ENCODE measurements around the gene DLG5. TPM values are rescaled to one million over a fixed set of nuclear protein-coding genes. Genes with fewer than 3 reads are reported as not detected.

Gene DLG5
- total and polyA plus RNA-seq, 10 of the 15 experiments (the other 5 are each of a cell fraction or from before 2014, with no cell fraction given): 0.18 to 6.6 (median 2.7) TPM

DNA sequence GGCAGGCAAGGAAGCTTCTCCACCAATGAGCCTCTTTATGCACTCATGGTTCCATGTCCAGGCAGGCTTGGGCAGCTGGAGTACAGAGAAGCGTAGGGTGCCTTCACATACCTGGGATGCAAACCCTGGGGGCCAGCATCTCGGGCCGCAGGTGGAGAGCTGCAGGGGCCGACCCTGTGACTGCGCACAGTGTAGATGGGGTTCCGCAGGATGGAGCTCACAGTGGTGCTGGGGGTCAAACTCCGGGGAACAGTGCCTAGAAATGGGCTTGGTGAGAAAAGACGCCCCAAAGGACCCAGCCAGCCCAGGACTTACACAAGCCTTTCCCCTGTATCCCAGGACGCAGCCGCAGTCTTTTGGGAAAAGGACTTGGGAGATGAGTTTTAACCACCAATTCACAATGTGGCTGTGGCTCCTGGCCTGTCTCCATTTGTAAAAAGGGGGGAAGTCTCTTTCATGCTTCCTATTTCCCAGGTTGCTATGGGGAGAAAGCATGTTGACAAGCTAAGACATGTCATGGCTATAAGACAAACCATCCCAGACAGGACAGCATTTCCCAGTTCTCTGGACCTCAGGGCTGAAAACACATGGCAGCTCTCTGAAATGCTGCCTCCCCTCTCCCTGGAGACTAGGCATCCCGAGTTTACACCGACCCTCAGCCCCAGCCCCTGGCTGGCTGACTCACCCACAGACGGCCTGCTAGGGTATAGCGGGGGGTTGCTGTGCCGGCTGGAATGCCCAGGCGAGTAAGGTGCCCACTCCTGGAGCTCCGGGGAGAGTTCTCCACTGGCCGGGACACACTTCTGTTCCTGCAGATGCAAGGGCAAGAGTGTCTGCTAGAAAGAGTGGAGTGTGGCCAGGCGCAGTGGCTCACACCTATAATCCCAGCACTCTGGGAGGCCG lies 107.1 kb downstream of the DLG5 start:
- FAIRE-seq (no peak), ATAC-seq (no peak), DNase-seq (ENCODE audit: low read depth, low spot score) (no peak)
- H3K36me3 ChIP-seq (ENCODE audit: control insufficient read depth in 2 of 2, insufficient read depth in 2 of 2, low read length in 1 of 2): peaks cover 0 to 4% of the 10 kb centered on the region in 2 experiments; a peak in 2 of 4 replicates
- no peak overlapping the region for H2AFZ ChIP-seq (ENCODE audit: control insufficient read depth, low read depth, low read length)
- ChIA-PET POLR2A (no interaction called here), SMC1A (ENCODE audit: uncharacterized antibody, unreplicated experiment) (interaction anchor here (0.9 to 1.6 kb wide), 2 partner anchors 10 to 17 kb away, joined by 3 to 5 read pairs; no protein-coding TSS in a partner anchor), CTCF (interaction anchor here (0.7 to 2.1 kb wide), 2 partner anchors 18 to 428 kb away, joined by 3 to 6 read pairs; no protein-coding TSS in a partner anchor), RAD21 (ENCODE audit: unreplicated experiment) (no interaction called here)
- H3K79me2 ChIP-seq (ENCODE audit: control insufficient read depth, insufficient read depth, low read length): no peaks in the 10 kb centered on the region
- intact Hi-C loops (cut with micrococcal nuclease; ENCODE audit: unreplicated experiment) (no loop called here), in situ Hi-C loops (cut with MboI) (no loop called here)
- no peaks in the 10 kb centered on the region for H4K20me1 ChIP-seq (ENCODE audit: control insufficient read depth, insufficient read depth)
- WGBS (ENCODE audit: insufficient coverage, insufficient replicate concordance, low lambda C conversion rate, missing lambda C conversion rate): 84% methylated on average over 20 of the region's 20 CpGs
- BruUV-seq (replicated peaks): no TSS peak
- no peaks in the 10 kb centered on the region for H3K27me3 ChIP-seq (replicated peaks in 1 of 2; ENCODE audit: control insufficient read depth in 2 of 2, insufficient read depth in 2 of 2, low read length in 1 of 2)
- no peaks in the 10 kb centered on the region for H3K9me3 ChIP-seq (replicated peaks; ENCODE audit: control insufficient read depth, insufficient read depth, low read length)
- no peak overlapping the region for H3K9ac ChIP-seq (ENCODE audit: control insufficient read depth, insufficient read depth, low read length)
- H3K4me3 ChIP-seq: no peak overlapping the region
- H3K4me2 ChIP-seq (ENCODE audit: control insufficient read depth, insufficient read depth): no peak overlapping the region
- H3K27ac ChIP-seq (ENCODE audit: control insufficient read depth, insufficient read depth): no peak overlapping the region
- no peaks in the 10 kb centered on the region for H3K4me1 ChIP-seq (ENCODE audit: control insufficient read depth, insufficient read depth, low read length)
- TF ChIP-seq NR2C2 (IDR thresholded peaks at IDR 0.05; ENCODE audit: borderline replicate concordance, control insufficient read depth, insufficient read length, low read depth) (no peak), EED (IDR thresholded peaks at IDR 0.05; ENCODE audit: low read depth) (no peak), RCOR1 (conservative IDR thresholded peaks at IDR 0.05; ENCODE audit: low read depth, low read length) (no peak), KAT2A (conservative IDR thresholded peaks at IDR 0.05; ENCODE audit: control insufficient read depth, low read depth, low read length) (no peak), MXI1 (IDR thresholded peaks at IDR 0.05; ENCODE audit: low read depth, low read length) (no peak), ZNF24 (IDR thresholded peaks at IDR 0.05) (no peak), BMI1 (IDR thresholded peaks at IDR 0.05; ENCODE audit: borderline replicate concordance) (no peak), PAX5 (IDR thresholded peaks at IDR 0.05; ENCODE audit: borderline replicate concordance, low read depth, low read length) (no peak), EP300 (IDR thresholded peaks at IDR 0.05; ENCODE audit: borderline replicate concordance in 1 of 2, control insufficient read depth in 1 of 2, low read depth in 2 of 2, low read length in 2 of 2) (no peak)
- TF ChIP-seq, protein P1, sequence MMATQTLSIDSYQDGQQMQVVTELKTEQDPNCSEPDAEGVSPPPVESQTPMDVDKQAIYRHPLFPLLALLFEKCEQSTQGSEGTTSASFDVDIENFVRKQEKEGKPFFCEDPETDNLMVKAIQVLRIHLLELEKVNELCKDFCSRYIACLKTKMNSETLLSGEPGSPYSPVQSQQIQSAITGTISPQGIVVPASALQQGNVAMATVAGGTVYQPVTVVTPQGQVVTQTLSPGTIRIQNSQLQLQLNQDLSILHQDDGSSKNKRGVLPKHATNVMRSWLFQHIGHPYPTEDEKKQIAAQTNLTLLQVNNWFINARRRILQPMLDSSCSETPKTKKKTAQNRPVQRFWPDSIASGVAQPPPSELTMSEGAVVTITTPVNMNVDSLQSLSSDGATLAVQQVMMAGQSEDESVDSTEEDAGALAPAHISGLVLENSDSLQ (IDR thresholded peaks at IDR 0.05): no peak
- TF ChIP-seq, protein P2, sequence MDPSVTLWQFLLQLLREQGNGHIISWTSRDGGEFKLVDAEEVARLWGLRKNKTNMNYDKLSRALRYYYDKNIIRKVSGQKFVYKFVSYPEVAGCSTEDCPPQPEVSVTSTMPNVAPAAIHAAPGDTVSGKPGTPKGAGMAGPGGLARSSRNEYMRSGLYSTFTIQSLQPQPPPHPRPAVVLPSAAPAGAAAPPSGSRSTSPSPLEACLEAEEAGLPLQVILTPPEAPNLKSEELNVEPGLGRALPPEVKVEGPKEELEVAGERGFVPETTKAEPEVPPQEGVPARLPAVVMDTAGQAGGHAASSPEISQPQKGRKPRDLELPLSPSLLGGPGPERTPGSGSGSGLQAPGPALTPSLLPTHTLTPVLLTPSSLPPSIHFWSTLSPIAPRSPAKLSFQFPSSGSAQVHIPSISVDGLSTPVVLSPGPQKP (IDR thresholded peaks at IDR 0.05; ENCODE audit: low read depth, low read length): no peak
- TF ChIP-seq, protein P3, sequence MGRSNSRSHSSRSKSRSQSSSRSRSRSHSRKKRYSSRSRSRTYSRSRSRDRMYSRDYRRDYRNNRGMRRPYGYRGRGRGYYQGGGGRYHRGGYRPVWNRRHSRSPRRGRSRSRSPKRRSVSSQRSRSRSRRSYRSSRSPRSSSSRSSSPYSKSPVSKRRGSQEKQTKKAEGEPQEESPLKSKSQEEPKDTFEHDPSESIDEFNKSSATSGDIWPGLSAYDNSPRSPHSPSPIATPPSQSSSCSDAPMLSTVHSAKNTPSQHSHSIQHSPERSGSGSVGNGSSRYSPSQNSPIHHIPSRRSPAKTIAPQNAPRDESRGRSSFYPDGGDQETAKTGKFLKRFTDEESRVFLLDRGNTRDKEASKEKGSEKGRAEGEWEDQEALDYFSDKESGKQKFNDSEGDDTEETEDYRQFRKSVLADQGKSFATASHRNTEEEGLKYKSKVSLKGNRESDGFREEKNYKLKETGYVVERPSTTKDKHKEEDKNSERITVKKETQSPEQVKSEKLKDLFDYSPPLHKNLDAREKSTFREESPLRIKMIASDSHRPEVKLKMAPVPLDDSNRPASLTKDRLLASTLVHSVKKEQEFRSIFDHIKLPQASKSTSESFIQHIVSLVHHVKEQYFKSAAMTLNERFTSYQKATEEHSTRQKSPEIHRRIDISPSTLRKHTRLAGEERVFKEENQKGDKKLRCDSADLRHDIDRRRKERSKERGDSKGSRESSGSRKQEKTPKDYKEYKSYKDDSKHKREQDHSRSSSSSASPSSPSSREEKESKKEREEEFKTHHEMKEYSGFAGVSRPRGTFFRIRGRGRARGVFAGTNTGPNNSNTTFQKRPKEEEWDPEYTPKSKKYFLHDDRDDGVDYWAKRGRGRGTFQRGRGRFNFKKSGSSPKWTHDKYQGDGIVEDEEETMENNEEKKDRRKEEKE (IDR thresholded peaks at IDR 0.05): no peak
- TF ChIP-seq, protein P4, sequence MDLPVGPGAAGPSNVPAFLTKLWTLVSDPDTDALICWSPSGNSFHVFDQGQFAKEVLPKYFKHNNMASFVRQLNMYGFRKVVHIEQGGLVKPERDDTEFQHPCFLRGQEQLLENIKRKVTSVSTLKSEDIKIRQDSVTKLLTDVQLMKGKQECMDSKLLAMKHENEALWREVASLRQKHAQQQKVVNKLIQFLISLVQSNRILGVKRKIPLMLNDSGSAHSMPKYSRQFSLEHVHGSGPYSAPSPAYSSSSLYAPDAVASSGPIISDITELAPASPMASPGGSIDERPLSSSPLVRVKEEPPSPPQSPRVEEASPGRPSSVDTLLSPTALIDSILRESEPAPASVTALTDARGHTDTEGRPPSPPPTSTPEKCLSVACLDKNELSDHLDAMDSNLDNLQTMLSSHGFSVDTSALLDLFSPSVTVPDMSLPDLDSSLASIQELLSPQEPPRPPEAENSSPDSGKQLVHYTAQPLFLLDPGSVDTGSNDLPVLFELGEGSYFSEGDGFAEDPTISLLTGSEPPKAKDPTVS (IDR thresholded peaks at IDR 0.05; ENCODE audit: low read depth, low read length): no peak
- TF ChIP-seq, protein P5, sequence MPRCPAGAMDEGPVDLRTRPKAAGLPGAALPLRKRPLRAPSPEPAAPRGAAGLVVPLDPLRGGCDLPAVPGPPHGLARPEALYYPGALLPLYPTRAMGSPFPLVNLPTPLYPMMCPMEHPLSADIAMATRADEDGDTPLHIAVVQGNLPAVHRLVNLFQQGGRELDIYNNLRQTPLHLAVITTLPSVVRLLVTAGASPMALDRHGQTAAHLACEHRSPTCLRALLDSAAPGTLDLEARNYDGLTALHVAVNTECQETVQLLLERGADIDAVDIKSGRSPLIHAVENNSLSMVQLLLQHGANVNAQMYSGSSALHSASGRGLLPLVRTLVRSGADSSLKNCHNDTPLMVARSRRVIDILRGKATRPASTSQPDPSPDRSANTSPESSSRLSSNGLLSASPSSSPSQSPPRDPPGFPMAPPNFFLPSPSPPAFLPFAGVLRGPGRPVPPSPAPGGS (IDR thresholded peaks at IDR 0.05; ENCODE audit: borderline replicate concordance, insufficient read depth, low read depth, low read length, poor library complexity, severe bottlenecking): no peak
